ENCODE results near the gene LRRC15.

Gene LRRC15

DNA sequence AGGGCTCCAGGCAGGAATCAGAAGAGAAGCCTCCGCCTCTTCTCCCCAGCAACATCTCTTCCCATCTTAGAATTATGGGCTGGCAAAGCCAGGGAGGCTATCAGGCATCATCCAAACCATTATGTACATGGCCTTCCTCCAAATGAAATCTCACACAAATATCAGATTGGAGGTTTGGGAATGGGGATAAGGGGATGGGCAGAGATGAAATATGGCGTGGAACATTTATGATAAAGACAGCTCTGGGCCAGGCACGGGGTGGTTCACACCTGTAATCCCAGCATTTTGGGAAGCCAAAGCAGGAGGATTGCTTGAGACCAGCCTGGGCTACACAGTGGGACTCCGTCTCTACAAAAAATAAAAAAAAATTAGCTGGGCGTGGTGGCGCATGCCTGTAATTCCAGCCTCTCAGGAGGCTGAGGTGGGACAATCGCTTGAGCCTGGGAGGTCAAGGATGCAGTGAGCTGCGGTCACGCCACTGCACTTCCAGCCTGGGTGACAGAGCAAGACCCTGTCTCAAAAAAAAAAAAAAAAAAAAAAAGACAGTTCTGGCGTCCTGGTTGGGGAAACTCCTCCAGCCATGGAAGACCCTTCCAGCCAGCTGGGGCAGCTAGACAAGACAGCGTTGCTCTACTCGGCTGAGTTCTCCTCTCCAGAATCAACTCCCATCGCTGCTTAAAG is 55.0 kb downstream of the LRRC15 start:
- DNase-seq = no peak

- no peak for DNase-seq
These were observed 55.8 kb downstream of the LRRC15 start for GRCh38 chr3:194313560-194314387.

DNA sequence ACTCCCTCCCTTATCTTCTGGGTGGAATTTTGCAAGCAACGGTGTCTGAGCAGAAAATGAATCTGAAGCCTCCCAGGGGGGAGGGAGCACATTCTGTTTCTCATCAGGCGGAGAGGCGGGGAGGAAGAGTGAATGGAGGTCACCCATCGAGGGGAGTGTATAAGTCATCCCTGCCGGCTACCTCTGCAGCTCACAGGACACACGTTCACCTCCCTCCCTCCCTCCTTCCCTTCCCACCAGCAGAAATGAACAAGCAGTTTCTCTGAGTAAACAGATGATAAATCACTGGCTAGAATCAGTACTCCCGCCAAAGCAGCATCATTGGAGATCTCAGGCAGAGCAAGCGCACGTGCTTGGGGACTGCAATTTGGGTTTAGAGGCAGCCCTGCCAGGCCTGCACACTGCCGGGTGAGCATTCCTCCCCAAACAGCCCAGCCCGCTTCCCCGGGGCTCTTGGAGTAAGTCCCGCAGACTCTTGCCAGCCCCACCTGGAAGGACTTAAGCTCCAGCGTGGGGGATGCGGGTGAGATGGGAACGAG is 56.7 kb downstream of the LRRC15 start:
- no peak for DNase-seq

DNA sequence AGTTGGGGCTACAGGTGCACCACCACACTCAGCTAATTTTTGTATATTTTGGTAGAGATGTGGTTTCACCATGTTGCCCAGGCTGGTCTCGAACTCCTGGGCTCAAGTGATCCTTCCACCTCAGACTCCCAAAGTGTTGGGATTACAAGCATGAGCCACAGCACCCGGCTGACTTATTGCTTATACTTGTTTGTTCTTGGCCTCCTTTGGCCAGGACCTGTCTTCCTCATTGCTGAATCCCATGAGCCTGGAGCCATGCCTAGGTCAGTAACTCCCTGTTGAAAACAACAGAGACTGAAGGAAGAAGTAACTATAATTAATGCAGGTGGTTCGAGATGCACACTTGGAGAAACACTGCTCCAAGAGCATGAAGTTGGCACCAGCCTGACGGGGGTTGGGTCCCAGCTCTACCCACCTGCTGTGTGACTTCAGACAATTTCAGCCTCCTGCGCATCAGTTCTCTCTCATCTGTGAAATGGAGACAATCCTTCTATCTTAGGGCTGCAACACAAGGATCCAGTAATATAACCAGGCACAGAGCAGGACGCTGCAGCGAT is 57.3 kb downstream of the LRRC15 start:
- DNase-seq = no peak

- no peak for DNase-seq
These were observed 58.5 kb downstream of the LRRC15 start for GRCh38 chr3:194311000-194311399.

DNA sequence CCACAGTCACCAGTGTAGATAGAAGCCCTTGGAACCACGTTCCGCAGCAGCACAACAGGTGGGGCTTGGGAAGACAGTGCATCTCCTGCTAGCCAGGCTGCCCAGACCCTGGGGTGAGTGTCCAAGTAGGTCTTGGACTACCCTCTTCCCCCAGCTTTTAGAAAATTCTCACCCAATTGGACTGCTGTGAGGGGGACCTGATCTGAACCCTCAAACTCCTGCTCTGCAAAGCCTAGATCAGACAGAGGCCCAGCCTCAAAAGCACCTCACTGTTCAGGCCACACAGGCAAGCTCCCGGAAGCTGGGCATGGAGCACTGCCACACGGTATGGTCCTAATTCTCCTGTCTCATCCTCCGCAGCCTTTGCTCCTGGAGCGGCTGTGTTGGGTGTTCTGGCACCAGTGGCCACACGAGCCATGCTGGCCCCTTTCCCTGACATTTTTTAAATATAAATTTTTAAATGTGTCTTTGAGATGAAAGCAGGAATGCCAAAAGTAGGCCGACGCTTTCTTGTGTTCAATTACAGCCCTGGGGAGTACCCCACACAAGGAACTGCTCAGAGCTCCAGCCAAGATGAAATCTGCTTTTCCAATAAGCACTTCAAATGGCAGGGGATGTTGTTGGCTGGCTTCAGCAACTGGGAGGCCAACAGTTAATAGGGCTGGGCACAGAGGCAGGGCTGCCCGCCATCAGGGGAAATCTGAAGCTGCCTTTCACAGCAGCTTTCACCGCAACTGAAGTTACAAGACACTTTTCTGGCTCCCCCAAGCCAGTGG is 59.3 kb downstream of the LRRC15 start:
- no peak for DNase-seq

DNA sequence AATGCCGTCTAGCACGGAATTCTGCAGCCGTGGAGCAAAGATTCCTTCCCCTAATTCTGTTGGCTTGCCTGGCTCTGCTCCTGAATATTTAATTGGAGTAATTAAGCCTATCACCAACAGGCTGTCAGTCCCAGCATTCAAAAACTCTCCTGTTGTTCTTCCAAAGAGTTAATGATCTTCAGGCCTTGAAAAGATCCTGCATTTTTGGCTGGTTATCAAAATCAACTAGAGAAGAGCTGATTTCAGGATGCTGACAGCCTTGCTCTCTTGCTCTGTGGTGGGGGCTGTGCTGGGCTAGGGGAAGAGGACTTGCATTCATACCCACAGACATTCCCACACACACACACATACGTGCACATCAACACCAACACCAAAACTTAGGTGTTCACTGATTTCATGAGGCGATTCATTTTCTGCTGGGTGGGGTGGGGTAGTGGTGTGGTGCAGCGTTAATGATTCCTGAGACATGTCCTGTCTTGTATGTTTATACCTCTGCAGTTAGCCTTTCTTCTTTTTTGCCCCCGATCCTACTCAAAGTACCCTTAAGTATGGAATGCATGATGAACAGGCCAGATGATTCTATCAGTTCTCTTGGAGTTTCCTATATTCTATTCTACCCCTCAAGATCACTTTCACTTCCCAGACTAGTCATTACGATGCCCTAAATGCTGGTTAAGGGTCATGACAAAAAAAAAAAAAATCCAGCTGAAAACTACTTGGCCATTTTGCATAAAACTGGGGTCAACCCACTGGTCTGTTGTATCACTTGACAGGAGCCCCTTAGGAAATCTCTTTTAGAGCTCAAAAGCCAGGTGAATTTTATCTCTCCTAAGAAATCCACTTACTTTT is 60.7 kb downstream of the LRRC15 start:
- DNase-seq = no peak

DNA sequence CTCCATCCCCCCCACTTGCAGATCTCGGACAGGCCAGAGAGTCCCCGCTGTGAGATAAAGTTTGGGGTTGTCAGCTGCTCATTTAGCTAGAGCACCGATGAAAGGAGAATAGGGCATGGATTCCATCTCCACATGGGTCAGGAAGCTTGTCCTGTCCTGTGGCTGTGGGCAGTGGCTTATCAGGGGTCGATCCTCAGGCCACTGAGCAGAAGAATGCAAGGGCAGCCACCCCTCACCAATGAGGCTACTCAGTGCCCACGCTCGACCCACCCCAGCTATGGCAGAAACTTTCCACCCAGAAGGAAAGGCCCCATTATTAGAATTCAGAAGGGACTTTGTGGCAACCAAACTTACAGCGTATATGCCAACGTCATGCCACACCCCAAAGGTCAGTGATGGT is 61.7 kb downstream of the LRRC15 start:
- DNase-seq = no peak

DNA sequence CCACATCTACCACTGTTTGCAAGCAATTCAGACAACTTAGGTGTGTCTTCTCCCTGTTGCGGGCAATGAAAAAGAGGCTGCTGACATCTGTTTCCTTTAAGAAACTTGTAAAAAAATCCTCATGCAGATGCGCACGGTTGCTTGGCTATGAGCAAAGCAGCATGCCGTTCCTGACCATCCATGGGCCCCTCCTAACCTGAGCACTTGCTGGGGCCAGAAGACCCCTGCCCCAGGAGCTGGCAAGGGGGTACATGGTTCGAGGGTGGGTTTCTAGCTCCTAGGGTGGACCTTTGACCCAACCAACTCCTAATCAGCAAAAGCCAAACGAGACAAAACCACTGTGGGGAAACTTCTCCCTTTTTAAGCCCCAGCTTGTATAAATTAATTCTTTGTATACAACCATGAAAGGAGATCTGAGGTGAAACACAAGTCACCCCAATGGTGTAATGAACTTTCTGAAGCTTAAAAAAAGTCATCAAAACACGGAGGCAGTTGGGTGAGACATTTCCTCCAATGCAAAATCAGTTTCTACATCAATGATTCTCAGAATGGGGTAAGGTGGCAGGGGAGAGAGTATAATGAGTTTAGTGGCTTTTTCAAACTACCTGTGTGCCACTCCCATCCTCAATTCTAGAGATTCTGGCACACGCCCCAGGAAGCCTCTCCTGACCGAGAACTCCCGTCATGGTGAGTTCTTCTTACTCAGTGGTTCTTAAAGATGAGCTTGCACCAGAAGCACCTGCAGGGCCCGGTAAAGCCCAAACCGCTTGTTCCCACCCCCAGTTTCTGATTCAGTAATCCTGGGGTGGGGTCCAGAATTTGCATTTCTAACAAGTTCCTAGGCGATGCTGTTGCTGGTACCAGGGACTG is 62.5 kb downstream of the LRRC15 start:
- DNase-seq = no peak

- DNase-seq = no peak
These were observed 63.3 kb downstream of the LRRC15 start for GRCh38 chr3:194306109-194306686.

GRCh38 chr3:194305356-194306108 is 64.0 kb downstream of the LRRC15 start:
- DNase-seq = no peak

Measured in SW 1271 (cell line).